OCI-LY7 (cell line): ENCODE data around the gene CAPZB. TPM values are rescaled to one million over a fixed set of nuclear protein-coding genes. Genes with fewer than 3 reads are reported as not detected.

Source experiments
- BruUV-seq: library from RNA; stranded (reverse); fragments of 400-500 nt; replicated peaks from 2 replicates; lab custom pipeline; 2021; lab: Mats Ljungman, UMichigan
- CTCF ChIA-PET: fragments of 300-600 bp; sonication (Branson Sonifier 250); formaldehyde crosslinking; loops from one replicate; lab custom pipeline; 2022; ENCODE audit warnings: antibody characterized with exemption; ENCODE audit not compliant: unreplicated experiment; lab: Charles Lee
- POLR2A ChIA-PET: fragments of 300-600 bp; sonication (Branson Sonifier 250); formaldehyde crosslinking; loops from one replicate; lab custom pipeline; 2022; ENCODE audit warnings: antibody characterized with exemption; lab: Charles Lee
- DNase-seq: peaks from one replicate; pipeline ENCODE4 v3.0.0-alpha.2; 2015; ENCODE audit warnings: low spot score
- H2AFZ ChIP-seq: fragments of 200-600 bp; sonication (generic), shearing (Covaris generic); 2 replicates; pipeline ENCODE4 v1.6.1; 2014; ENCODE audit warnings: mild to moderate bottlenecking, antibody characterized with exemption, low read length, moderate library complexity
- H3K27ac ChIP-seq: fragments of 200-600 bp; sonication (generic); 2 replicates; pipeline ENCODE4 v1.5.1; 2014; ENCODE audit warnings: mixed run types, low read depth, mild to moderate bottlenecking, moderate library complexity, low read length, inconsistent platforms; ENCODE audit not compliant: poor library complexity, severe bottlenecking
- H3K36me3 ChIP-seq: fragments of 200-600 bp; sonication (generic); 2 replicates; pipeline ENCODE4 v1.6.1; 2014; ENCODE audit warnings: mild to moderate bottlenecking, antibody characterized with exemption, low read length, moderate library complexity, mixed read lengths; ENCODE audit not compliant: insufficient read depth
- H3K4me1 ChIP-seq: fragments of 200-600 bp; sonication (generic); 2 replicates; pipeline ENCODE4 v1.5.1; 2014; ENCODE audit warnings: mild to moderate bottlenecking, low read length; ENCODE audit not compliant: insufficient read depth, poor library complexity, severe bottlenecking
- H3K4me2 ChIP-seq: fragments of 200-600 bp; sonication (generic); 2 replicates; pipeline ENCODE4 v1.6.1; 2014; ENCODE audit warnings: mild to moderate bottlenecking, low read length
- H3K4me3 ChIP-seq: fragments of 200-600 bp; sonication (generic); 2 replicates; pipeline ENCODE4 v1.5.1; 2014; ENCODE audit warnings: mild to moderate bottlenecking, low read depth, low read length; ENCODE audit not compliant: poor library complexity, severe bottlenecking
- H3K79me2 ChIP-seq: fragments of 200-600 bp; sonication (generic); 2 replicates; pipeline ENCODE4 v1.6.1; 2016; ENCODE audit warnings: low read depth, mild to moderate bottlenecking, low read length, moderate library complexity, mixed read lengths; ENCODE audit not compliant: insufficient read depth
- H3K9me2 ChIP-seq: fragments of 200-600 bp; sonication (generic); 2 replicates; pipeline ENCODE4 v1.6.1; 2016; ENCODE audit warnings: mild to moderate bottlenecking, low read length, mixed read lengths; ENCODE audit not compliant: insufficient read depth
- H3K9me3 ChIP-seq: fragments of 200-600 bp; sonication (generic); 2 replicates; pipeline ENCODE4 v1.6.1; 2014; ENCODE audit warnings: mild to moderate bottlenecking, mixed run types, low read length, mixed read lengths
- H4K20me1 ChIP-seq: fragments of 200-600 bp; sonication (generic); 2 replicates; pipeline ENCODE4 v1.6.1; 2014; ENCODE audit warnings: mild to moderate bottlenecking, antibody characterized with exemption, low read length, moderate library complexity, mixed read lengths; ENCODE audit not compliant: insufficient read depth
- EZH2phosphoT487 ChIP-seq: fragments of 200-600 bp; sonication (generic); IDR thresholded peaks from 2 replicates; pipeline ENCODE4 v1.6.1; 2018; ENCODE audit warnings: low read depth, borderline replicate concordance, mild to moderate bottlenecking, mixed run types, antibody characterized with exemption, low read length, moderate library complexity, mixed read lengths
- intact Hi-C: fragments of 100-400 bp; cut with micrococcal nuclease; formaldehyde crosslinking; loops from one replicate; pipeline ENCODE4 v1.10.0; 2022; ENCODE audit not compliant: unreplicated experiment
- total RNA-seq, 2 experiments: library from RNA; depleted of rRNA in 1 of 2; stranded (reverse); fragments of >200 nt in 1 of 2; shearing (Covaris generic) in 1 of 2; gene quantifications; 2 replicates each; pipeline ENCODE4 v1.2.3, GENCODE V29; 2014 to 2022
- TF ChIP-seq, protein P1 (sequence below): fragments of 200-600 bp; sonication (generic); conservative IDR thresholded peaks from 2 replicates; pipeline ENCODE4 v1.5.1; 2014; ENCODE audit warnings: mild to moderate bottlenecking, antibody characterized with exemption, low read length, moderate library complexity, mixed read lengths

The CAPZB gene
- total RNA-seq, 2 experiments from 2014 or later, result 61.3 to 187 TPM

- no peak for TF ChIP-seq EZH2phosphoT487
- TF ChIP-seq, protein P1, sequence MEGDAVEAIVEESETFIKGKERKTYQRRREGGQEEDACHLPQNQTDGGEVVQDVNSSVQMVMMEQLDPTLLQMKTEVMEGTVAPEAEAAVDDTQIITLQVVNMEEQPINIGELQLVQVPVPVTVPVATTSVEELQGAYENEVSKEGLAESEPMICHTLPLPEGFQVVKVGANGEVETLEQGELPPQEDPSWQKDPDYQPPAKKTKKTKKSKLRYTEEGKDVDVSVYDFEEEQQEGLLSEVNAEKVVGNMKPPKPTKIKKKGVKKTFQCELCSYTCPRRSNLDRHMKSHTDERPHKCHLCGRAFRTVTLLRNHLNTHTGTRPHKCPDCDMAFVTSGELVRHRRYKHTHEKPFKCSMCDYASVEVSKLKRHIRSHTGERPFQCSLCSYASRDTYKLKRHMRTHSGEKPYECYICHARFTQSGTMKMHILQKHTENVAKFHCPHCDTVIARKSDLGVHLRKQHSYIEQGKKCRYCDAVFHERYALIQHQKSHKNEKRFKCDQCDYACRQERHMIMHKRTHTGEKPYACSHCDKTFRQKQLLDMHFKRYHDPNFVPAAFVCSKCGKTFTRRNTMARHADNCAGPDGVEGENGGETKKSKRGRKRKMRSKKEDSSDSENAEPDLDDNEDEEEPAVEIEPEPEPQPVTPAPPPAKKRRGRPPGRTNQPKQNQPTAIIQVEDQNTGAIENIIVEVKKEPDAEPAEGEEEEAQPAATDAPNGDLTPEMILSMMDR, result no peak
- no peak overlapping the region for H3K4me2 ChIP-seq
- H3K9me3 ChIP-seq, result no peaks in the 10 kb centered on the region
- CTCF ChIA-PET, result no interaction called here
- BruUV-seq, result no TSS peak
- peak; percentile 38 for DNase-seq
- H4K20me1 ChIP-seq, result peaks cover 15% of the 10 kb centered on the region
- POLR2A ChIA-PET, result no interaction called here
- intact Hi-C loops, result no loop called here
- no peak overlapping the region for H3K27ac ChIP-seq
- H3K4me1 ChIP-seq, result peaks cover 6% of the 10 kb centered on the region
- no peaks in the 10 kb centered on the region for H3K9me2 ChIP-seq
- H2AFZ ChIP-seq, result no peak overlapping the region
- H3K36me3 ChIP-seq, result peaks cover 8% of the 10 kb centered on the region; the same call in 1 of the 2 replicates
- peaks cover 19% of the 10 kb centered on the region for H3K79me2 ChIP-seq
- no peak overlapping the region for H3K4me3 ChIP-seq
These were observed 54.9 kb downstream of the CAPZB start for GRCh38 chr1:19430121-19431068.

- Histone ChIP-seq H3K4me1 (peaks cover 6% of the 10 kb centered on the region), H3K9me3 (no peaks in the 10 kb centered on the region), H3K4me2 (no peak overlapping the region), H3K79me2 (peaks cover 18% of the 10 kb centered on the region), H3K27ac (no peak overlapping the region), H2AFZ (no peak overlapping the region), H3K9me2 (no peaks in the 10 kb centered on the region), H4K20me1 (peaks cover 15% of the 10 kb centered on the region), H3K36me3 (peaks cover 8% of the 10 kb centered on the region; the same call in 1 of the 2 replicates), H3K4me3 (no peak overlapping the region)
- no TSS peak for BruUV-seq
- no peak for DNase-seq
- CTCF ChIA-PET, result no interaction called here
- intact Hi-C loops, result no loop called here
- POLR2A ChIA-PET, result no interaction called here
- TF ChIP-seq, protein P1, result no peak
- no peak for TF ChIP-seq EZH2phosphoT487
These were observed 55.7 kb downstream of the CAPZB start for GRCh38 chr1:19429611-19430010.
